ENCODE data around the gene BOLA3.
"Not testable (repeated sequence)": the region's sequence is repeated elsewhere in the genome, so short reads cannot be mapped to it uniquely, and the experiment has no call there.

The BOLA3 gene

DNA sequence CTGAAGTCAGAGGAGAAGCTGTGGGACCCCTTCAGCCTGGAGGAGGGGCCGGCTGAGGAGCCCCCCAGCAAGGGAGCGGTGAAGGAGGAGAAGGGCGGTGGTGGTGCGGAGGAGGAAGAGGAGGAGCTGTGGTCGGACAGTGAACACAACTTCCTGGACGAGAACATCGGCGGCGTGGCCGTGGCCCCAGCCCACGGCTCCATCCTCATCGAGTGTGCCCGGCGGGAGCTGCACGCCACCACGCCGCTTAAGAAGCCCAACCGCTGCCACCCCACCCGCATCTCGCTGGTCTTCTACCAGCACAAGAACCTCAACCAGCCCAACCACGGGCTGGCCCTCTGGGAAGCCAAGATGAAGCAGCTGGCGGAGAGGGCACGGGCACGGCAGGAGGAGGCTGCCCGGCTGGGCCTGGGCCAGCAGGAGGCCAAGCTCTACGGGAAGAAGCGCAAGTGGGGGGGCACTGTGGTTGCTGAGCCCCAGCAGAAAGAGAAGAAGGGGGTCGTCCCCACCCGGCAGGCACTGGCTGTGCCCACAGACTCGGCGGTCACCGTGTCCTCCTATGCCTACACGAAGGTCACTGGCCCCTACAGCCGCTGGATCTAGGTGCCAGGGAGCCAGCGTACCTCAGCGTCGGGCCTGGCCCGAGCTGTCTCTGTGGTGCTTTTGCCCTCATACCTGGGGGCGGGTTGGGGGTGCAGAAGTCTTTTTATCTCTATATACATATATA is 46.0 kb downstream of the BOLA3 start:
- DNase-seq = no peak

DNA sequence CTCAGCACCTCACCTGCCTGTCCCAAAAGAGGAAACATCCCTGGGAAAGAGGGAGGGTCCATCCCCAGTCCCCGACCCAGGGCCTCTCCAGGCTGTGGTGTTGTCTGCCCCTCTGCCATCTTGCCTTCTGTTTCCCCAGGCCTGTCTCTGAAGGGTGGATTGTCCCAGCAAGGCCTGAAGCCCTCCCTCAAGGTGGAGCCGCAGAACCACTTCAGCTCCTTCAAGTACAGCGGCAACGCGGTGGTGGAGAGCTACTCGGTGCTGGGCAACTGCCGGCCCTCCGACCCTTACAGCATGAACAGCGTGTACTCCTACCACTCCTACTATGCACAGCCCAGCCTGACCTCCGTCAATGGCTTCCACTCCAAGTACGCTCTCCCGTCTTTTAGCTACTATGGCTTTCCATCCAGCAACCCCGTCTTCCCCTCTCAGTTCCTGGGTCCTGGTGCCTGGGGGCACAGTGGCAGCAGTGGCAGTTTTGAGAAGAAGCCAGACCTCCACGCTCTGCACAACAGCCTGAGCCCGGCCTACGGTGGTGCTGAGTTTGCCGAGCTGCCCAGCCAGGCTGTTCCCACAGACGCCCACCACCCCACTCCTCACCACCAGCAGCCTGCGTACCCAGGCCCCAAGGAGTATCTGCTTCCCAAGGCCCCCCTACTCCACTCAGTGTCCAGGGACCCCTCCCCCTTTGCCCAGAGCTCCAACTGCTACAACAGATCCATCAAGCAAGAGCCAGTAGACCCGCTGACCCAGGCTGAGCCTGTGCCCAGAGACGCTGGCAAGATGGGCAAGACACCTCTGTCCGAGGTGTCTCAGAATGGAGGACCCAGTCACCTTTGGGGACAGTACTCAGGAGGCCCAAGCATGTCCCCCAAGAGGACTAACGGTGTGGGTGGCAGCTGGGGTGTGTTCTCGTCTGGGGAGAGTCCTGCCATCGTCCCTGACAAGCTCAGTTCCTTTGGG is 47.2 kb downstream of the BOLA3 start:
- no peak for DNase-seq

GRCh38 chr2:74099835-74100234 is 47.9 kb downstream of the BOLA3 start:
- no peak for DNase-seq

DNA sequence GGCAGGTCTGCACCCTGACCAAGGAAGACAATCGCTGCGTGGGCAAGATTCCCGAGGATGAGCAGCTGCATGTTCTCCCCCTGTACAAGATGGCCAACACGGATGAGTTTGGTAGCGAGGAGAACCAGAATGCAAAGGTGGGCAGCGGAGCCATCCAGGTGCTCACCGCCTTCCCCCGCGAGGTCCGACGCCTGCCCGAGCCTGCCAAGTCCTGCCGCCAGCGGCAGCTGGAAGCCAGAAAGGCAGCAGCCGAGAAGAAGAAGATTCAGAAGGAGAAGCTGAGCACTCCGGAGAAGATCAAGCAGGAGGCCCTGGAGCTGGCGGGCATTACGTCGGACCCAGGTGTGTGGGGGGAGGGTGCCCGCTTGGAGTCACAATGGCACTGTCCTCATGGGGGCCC is 48.4 kb downstream of the BOLA3 start:
- DNase-seq = no peak

DNA sequence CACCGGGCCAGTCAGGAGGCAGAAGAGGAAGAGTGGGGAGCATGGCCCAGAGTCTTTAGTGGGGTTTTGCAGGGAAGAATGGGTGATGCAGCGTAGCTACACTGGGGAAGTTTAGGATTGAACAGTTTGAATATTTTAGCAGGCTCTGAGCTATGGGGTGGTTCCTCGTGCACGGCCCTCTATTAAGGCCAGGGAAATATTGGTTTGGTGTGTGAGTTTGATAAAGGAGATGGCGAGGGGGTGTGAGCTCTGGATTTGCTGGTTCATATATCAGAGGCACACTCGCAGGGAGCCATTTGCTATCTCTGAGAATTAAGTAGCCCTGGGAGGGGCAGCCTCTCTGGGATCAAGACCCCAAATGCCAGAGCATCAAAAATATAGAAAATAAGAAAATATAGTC is 50.1 kb downstream of the BOLA3 start:
- DNase-seq = no peak

GRCh38 chr2:74096052-74096451 is 51.7 kb downstream of the BOLA3 start:
- no peak for DNase-seq

DNA sequence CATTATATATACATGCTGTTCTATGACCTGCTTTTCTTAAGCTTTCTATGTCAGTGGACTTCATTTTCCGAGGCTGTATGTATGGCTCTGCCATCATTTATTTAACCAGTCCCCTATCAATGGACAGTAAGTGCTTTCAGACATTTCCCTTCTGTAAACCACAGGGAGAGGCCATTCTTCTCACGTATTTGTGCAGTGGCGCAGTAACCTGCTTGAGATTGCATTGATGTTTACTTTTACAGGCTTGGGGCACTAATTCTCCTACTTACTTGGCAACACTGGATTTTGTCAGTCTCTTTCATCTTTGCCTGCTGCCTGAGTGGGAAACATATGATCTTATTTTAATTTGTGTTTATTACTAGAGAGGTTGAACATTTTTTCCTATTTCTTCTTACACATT is 52.1 kb downstream of the BOLA3 start:
- no peak for DNase-seq

GRCh38 chr2:74094291-74094690 is 53.4 kb downstream of the BOLA3 start:
- DNase-seq = no peak

DNA sequence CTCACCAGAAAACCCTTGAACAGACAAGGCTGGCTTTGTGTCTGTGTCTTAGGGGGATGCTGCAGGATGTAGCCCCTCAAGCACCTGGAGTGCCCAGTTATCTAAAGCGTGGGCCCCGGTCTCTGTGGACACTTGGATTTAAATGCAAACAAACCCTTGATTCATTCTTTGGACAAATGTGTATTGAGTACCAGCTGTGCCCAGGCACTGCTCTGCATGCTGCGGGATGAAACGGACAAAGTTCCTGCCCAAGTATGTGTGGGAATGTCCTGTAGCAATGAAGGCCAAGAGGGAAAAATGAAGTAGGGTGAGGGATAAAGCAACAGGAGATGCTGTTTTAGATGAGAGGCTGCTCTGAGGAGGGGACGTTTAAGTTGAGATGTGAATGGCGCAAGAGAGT is 53.9 kb downstream of the BOLA3 start:
- no peak for DNase-seq

- no peak for DNase-seq
Measured at GRCh38 chr2:74093426-74093825, 54.3 kb downstream of the BOLA3 start.

DNA sequence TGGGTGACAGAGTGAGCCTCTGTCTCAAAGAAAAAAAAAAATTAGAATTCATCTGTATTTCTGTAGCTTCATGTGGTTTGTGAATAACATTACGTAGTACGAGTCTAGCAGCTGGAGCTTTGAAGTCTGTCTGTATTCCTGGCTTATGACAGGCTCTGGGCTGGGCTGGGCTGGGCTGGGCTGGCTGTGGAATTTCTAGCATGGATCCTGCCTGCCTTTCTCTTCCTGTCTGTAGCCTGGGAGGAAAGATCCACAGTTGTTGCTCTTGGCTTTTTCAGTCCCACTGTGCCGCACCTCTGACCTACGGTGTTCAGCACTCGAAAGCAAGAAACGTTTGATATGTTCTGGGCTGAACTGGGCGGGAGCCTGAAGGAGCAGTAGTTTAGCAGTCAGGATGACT is 55.4 kb downstream of the BOLA3 start:
- DNase-seq = no peak

- DNase-seq = no peak
Measured at GRCh38 chr2:74091391-74091790, 56.3 kb downstream of the BOLA3 start.

- DNase-seq = no peak
Measured at GRCh38 chr2:74089816-74090745, 57.6 kb downstream of the BOLA3 start.

- DNase-seq = not testable (repeated sequence)
Measured at GRCh38 chr2:74088676-74089075, 59.0 kb downstream of the BOLA3 start.

DNA sequence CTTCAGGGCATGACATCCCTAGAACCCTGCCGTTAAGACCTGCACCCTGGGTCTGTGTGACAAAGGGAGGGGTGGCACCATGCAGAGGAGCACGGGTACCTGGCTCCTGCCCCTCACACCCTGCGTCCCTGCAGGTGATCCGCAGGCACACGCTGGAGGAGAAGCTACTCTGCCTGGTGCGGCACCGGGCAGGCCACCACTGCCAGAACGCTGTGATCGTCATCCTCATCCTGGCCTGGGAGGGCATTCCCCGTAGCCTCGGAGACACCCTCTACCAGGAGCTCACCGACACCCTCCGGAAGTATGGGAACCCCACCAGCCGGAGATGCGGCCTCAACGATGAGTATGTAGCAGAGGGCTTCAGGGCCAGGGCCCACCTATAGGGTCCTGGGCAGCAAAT is 60.0 kb downstream of the BOLA3 start:
- DNase-seq = no peak

- no peak for DNase-seq
Measured at GRCh38 chr2:74086021-74086420, 61.7 kb downstream of the BOLA3 start.
